ENCODE measurements around the gene STAT1. TPM values are rescaled to one million over a fixed set of nuclear protein-coding genes. Genes with fewer than 3 reads are reported as not detected.
A peak's percentile ranks its signal among the peaks of the same experiment; 100 is the strongest.

Gene STAT1
- total RNA-seq, 1 experiment from 2014 or later = 135 TPM

DNA sequence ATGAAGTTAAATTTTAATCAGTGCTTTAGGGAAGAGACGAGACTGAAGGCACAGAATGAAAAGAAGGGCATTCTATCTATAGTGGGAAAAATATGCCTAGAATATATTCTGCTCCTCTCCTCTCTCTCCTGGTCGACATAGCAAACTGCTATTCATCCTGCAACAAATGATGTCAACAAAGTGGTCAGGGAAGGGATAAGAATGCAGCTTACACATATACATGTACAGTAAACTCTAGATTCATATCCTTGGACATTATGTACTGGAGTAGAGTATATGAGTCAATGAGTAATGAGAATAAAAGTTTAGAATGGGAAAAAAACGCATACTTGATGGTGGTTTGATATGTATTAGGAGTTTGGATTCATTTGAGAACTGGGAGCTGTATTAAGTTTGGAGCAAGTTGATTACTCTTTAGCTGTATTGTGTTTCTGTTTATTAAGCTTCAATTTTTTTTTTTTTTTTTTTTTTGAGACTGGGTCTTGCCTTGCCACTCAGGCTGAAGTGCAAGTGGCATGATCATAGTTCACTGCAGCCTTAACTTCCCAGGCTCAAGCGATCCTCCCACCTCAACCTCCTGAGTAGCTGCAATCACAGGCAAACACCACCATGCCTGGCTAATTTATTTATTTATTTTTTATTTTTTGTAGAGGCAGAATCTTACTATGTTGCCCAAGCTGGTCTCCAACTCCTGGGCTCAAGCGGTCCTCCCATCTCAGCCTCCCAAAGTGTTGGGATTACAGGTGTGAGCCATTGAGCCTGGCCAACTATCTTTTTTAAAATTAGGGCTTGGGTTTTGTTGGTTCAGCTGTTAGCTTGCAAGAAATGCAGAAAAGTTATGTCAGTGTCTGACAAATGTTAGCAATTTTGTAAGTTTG lies 53.8 kb downstream of the STAT1 start:
- Histone ChIP-seq H3K4me1 (no peaks in the 10 kb centered on the region), H3K9me3 (replicated peaks) (peaks cover 15% of the 10 kb centered on the region), H3K36me3 (peaks cover 26% of the 10 kb centered on the region), H3K27ac (no peak overlapping the region), H3K27me3 (no peaks in the 10 kb centered on the region), H3K4me3 (no peak overlapping the region)
- DNase-seq = no peak

DNA sequence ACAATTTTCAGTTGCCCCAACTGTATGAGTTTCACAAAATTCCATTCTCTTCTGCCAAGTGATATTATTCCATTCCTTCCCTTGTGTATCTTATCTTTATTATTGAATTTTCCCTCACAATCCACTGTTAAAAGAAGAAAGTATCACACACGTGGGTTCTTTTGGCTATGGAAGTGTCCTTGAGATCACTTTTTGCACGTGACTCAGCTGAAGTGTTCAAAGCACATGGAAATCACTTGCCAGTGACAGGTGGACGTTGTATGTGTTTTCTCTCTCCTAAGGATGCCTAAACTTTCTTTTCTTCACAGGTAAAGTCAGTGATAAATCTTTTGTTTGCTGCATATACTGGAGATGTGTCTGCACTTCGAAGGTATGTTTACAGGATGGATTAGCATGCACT lies 60.7 kb downstream of the STAT1 start:
- H3K4me3 ChIP-seq = no peak overlapping the region
- H3K27ac ChIP-seq = no peak overlapping the region
- H3K9me3 ChIP-seq (replicated peaks) = peaks cover 15% of the 10 kb centered on the region
- peaks cover 8% of the 10 kb centered on the region for H3K4me1 ChIP-seq
- no peaks in the 10 kb centered on the region for H3K36me3 ChIP-seq
- H3K27me3 ChIP-seq = no peaks in the 10 kb centered on the region
- DNase-seq = no peak

DNA sequence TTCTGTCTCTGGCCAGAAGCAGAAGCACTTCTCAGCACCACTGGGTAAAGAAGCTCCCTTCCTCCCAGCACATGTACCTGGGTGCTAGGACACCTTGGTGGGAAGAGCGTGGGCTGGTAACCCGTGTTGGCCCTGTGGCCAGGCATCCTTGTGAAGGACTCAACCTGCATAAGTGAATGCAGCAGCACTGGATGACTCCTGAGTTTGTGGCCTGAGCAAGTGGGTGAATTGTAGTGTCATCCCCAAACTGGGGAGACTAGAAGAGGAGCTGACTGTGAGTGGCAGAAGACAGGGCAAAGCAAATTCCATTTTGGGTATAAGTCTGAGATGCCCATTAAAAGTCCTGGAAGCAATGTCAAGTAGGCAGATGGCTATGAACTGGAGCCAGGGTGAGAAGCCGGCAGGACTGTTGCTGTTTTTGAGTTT lies 63.4 kb downstream of the STAT1 start:
- H3K36me3 ChIP-seq = no peaks in the 10 kb centered on the region
- no peaks in the 10 kb centered on the region for H3K27me3 ChIP-seq
- H3K9me3 ChIP-seq (replicated peaks) = peaks cover 4% of the 10 kb centered on the region; the same call in 1 of the 2 replicates
- H3K4me1 ChIP-seq = peaks cover 26% of the 10 kb centered on the region
- no peak overlapping the region for H3K4me3 ChIP-seq
- H3K27ac ChIP-seq = no peak overlapping the region
- no peak for DNase-seq

DNA sequence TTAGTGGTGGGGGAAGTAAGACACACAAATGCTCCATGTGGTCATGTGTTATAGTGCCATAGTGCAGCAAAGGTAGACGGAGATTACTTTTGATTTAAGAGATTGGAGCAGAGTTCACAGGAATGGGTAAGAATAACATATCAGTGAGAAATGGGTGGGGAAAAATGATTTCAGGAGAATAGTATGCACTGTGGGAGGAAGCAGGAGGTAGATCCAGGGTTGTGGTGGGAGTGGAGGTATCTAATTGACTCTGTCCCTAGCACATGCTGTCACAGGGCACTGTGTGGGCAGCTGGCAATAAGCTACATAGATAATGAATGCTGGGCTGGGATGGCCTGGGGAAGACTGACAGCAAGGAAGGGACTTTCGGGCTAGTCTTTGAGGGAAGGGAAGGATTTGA lies 65.3 kb downstream of the STAT1 start:
- Histone ChIP-seq H3K27ac (peak overlapping the region; percentile 0), H3K9me3 (replicated peaks) (no peaks in the 10 kb centered on the region), H3K36me3 (no peaks in the 10 kb centered on the region), H3K4me3 (no peak overlapping the region), H3K4me1 (peaks cover 26% of the 10 kb centered on the region), H3K27me3 (no peaks in the 10 kb centered on the region)
- DNase-seq = peak; percentile 66 to 69

DNA sequence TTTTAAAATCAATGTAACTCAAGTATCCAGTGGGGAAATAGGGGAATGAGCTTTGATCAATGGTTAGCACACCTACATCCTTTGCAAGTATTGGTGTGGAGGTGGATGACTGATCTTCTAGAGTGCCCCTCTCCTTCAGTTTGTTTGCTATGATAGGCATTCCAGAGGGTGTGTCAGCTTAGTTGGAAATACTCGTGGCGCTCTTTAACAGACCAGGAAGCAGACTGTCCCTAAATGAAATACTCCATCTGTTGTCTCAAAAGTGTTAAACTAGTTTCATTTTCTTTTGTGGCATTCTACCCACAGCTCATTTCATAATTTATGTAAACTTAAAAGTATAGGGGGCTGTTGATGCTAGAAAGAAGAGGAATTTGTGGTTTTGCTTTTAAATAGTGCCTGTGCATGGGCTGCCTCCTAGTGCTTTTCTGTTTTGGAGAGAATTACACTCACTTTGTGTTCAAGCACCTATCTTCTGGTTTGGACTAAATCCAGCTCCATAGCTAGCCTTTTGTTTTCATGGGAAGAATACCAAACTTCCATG lies 66.2 kb downstream of the STAT1 start:
- H3K27me3 ChIP-seq = no peaks in the 10 kb centered on the region
- peaks cover 26% of the 10 kb centered on the region for H3K4me1 ChIP-seq
- no peaks in the 10 kb centered on the region for H3K36me3 ChIP-seq
- no peaks in the 10 kb centered on the region for H3K9me3 ChIP-seq (replicated peaks)
- peak; percentile 38 to 67 for DNase-seq
- peak overlapping the region; percentile 16 for H3K4me3 ChIP-seq
- H3K27ac ChIP-seq = peak overlapping the region; percentile 0

DNA sequence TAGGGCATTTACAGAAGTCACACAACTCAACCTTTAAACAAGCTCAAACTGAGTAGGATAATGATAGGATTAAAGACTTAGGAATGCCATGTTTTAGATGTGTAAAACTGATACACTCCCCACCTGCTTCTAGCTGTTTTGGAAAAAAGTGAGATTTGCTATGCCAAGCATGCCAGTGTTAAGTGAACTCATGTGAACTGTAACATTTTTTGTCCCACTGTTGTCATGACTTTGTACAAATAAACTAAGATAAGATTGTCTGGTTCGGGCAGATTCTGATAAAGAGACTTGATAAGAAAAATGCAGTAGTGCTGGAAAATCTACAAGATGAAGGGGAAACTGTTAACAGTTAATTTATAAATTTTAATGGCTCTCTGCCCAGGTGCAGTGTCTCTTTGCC lies 66.8 kb downstream of the STAT1 start:
- H3K27ac ChIP-seq = peak overlapping the region; percentile 0
- peak; percentile 38 to 65 for DNase-seq
- H3K4me1 ChIP-seq = peaks cover 26% of the 10 kb centered on the region
- H3K9me3 ChIP-seq (replicated peaks) = no peaks in the 10 kb centered on the region
- H3K4me3 ChIP-seq = no peak overlapping the region
- H3K36me3 ChIP-seq = no peaks in the 10 kb centered on the region
- no peaks in the 10 kb centered on the region for H3K27me3 ChIP-seq

DNA sequence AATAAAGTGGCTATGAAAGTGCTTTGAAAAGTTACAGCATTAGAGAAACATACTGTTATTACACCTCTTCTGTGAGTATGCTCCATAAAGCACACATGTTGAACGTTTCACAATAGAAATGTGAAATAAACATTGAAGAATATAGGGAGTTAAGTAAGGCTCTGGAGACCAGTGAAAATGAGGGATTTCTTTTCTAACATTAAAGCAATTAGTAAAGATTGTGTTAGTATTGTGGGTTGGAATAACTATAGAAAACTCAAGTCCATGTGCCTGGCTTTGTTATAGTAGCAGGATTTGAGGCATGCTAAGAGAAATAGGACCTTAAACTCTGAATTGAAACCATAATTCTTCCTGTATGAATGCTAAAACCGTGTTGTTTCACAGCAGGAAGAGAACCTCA lies 70.3 kb downstream of the STAT1 start:
- H3K27ac ChIP-seq = no peak overlapping the region
- no peaks in the 10 kb centered on the region for H3K27me3 ChIP-seq
- H3K36me3 ChIP-seq = peaks cover 4% of the 10 kb centered on the region; the same call in 1 of the 2 replicates
- H3K4me1 ChIP-seq = peaks cover 27% of the 10 kb centered on the region
- no peak overlapping the region for H3K4me3 ChIP-seq
- no peak for DNase-seq
- H3K9me3 ChIP-seq (replicated peaks) = no peaks in the 10 kb centered on the region

DNA sequence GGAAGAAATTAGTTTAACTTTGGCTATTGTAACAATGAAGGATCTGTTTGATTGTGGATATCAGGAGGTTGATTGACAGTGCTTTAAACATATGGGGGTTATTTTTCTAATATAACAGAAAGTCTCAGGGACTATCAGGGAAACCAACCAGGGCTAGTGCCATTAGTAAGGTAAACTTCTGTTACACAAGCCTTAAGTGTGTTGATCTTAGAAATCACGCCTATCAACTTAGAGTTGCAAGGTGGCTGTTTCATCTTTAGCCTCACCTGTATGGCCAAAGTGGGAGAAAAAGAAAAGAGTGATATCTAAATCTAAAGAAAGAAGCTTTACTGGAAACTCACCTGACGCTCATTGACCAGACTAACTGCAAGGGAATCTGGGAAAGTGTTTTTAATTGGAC lies 71.3 kb downstream of the STAT1 start:
- Histone ChIP-seq H3K27ac (no peak overlapping the region), H3K36me3 (peaks cover 10% of the 10 kb centered on the region; the same call in 1 of the 2 replicates), H3K27me3 (no peaks in the 10 kb centered on the region), H3K4me3 (no peak overlapping the region), H3K9me3 (replicated peaks) (no peaks in the 10 kb centered on the region), H3K4me1 (peaks cover 21% of the 10 kb centered on the region)
- no peak for DNase-seq

DNA sequence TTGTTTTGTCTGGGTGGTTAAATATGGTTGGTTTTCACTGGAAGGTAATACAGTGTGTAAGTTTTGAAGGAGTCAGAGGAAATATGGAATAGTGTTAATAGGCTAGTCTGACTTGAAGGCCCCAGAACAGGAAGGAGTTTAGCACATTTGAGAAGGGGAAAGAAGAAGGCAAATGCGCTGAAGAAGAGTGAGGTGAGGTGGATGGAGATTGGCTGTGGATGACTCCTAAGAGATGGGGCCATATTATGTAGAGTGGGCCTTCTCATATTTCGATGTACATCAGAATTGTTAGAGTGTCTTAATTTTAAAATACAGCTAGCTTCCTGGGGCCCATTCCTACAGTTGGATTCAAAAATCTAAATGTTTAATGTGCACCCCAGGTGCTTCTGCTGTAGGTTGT lies 72.4 kb downstream of the STAT1 start:
- no peaks in the 10 kb centered on the region for H3K27me3 ChIP-seq
- DNase-seq = no peak
- H3K9me3 ChIP-seq (replicated peaks) = no peaks in the 10 kb centered on the region
- H3K27ac ChIP-seq = no peak overlapping the region
- H3K36me3 ChIP-seq = peaks cover 10% of the 10 kb centered on the region; the same call in 1 of the 2 replicates
- H3K4me1 ChIP-seq = peaks cover 10% of the 10 kb centered on the region
- no peak overlapping the region for H3K4me3 ChIP-seq

DNA sequence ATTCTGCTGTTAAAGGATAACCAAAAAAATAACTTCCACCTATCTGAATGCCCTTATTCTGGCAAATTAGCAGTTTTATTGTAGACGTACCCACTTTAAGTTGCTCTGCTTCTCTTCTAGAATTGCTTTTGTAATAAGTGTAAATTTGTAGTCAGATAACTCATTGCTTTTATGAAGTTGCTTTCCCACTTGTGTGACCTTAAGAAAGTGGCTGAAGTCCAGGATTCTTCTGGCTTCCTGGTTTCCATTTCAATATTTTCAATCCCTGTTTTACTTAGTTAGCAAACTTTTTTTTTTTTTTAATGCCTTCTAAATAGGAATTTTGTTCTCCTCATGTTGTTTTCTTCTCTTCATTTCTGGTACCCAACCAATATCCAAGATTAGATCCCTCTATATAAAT lies 73.5 kb downstream of the STAT1 start:
- no peak for DNase-seq

DNA sequence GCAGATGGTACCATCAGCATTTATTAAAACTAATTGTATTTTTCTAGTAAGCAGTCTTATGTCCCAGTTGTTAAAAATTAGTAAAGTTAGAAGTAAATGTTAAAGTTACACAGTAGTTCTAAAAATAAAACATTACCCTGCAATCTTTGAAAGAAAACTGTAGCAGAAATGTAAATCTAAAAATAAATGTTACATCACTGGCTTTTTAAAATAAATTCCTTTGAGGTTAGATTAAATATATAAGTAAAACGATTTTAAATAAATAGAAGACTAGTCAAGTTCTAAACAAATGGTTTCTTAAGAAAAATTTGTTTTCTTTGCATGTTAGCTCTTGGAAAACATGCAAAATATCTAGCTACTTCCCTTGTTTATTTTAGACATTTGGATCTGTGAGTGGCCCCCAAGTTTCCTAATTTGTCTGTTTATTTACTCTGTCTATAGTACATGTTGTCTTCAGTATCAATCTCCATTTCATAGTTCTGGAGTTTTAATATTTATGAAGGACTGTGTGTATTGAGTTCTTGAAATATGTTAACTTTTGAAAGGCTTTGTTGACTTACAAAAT lies 75.1 kb downstream of the STAT1 start:
- DNase-seq = no peak
- no peak overlapping the region for H3K4me3 ChIP-seq
- H3K36me3 ChIP-seq = peaks cover 35% of the 10 kb centered on the region
- peaks cover 9% of the 10 kb centered on the region for H3K4me1 ChIP-seq
- no peaks in the 10 kb centered on the region for H3K9me3 ChIP-seq (replicated peaks)
- no peak overlapping the region for H3K27ac ChIP-seq
- no peaks in the 10 kb centered on the region for H3K27me3 ChIP-seq

More for the DNA sequence above, 73.5 kb downstream of the STAT1 start:
- Histone ChIP-seq H3K9me3 (replicated peaks) (no peaks in the 10 kb centered on the region), H3K27ac (no peak overlapping the region), H3K4me3 (no peak overlapping the region), H3K4me1 (peaks cover 9% of the 10 kb centered on the region), H3K36me3 (peaks cover 19% of the 10 kb centered on the region), H3K27me3 (no peaks in the 10 kb centered on the region)

DNA sequence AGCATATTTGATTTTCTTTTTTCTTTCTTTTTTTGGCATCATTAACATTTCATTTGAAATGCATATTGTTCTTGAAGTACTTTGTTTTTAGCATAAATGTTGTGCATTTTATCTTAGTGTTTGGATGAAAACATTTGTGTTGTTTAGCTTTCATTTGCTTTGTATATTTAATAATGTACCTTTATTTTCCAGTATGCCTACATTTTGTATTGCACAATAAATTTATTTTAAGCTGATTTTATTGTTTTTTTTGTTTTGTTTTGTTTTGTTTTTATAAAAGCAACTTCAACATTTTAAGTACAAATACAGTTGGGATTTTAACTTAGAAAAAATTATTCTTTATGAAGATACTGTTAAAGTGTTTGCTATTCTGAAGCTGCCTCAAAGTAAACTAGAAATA lies 78.9 kb downstream of the STAT1 start:
- H3K36me3 ChIP-seq = peaks cover 73% of the 10 kb centered on the region
- H3K27ac ChIP-seq = no peak overlapping the region
- H3K4me1 ChIP-seq = peaks cover 9% of the 10 kb centered on the region
- DNase-seq = no peak
- H3K27me3 ChIP-seq = no peaks in the 10 kb centered on the region
- H3K4me3 ChIP-seq = no peak overlapping the region
- no peaks in the 10 kb centered on the region for H3K9me3 ChIP-seq (replicated peaks)

DNA sequence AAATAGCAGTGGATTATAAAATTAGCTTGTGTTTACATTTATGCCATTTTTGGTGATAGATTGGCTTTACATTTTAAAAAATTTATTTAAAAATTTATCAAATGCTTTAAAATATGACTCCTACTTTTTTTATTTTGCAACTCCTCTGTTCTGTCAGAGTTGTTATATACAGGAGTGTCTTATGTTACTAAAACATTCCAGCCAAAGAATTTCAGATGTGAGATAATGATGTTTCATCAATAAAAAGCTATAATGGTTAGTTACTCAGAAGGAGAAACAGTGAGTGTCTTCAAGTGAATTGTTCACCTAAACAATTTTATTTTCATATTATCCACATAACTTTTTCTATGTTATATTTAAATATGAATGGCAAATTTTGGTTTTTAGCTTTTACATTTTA lies 80.6 kb downstream of the STAT1 start:
- Histone ChIP-seq H3K36me3 (peaks cover 79% of the 10 kb centered on the region), H3K27ac (no peak overlapping the region), H3K27me3 (no peaks in the 10 kb centered on the region), H3K9me3 (replicated peaks) (no peaks in the 10 kb centered on the region), H3K4me3 (no peak overlapping the region), H3K4me1 (peaks cover under 1% of the 10 kb centered on the region; the same call in 1 of the 2 replicates)
- DNase-seq = no peak

DNA sequence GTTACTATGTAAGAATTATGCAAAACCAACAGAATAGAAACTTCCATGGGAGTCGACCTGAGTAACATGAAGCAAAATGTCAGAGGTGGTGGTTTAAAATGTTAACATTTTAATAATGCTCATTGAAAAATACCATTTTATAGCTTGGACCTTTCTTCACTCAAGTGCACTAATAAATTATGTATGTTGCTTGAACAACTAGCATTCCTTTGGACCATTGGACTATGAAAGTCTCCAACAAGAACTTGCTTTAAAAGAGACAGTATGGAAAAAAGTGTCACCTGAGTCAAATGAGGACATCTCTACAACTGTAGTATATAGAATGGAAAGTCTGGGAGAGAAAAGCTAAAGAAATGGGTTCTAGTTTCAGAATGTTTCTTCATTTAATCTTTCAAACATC lies 81.5 kb downstream of the STAT1 start:
- Histone ChIP-seq H3K9me3 (replicated peaks) (no peaks in the 10 kb centered on the region), H3K4me3 (no peak overlapping the region), H3K4me1 (no peaks in the 10 kb centered on the region; the same call in 1 of the 2 replicates), H3K27ac (no peak overlapping the region), H3K27me3 (no peaks in the 10 kb centered on the region), H3K36me3 (peaks cover 82% of the 10 kb centered on the region)
- no peak for DNase-seq

DNA sequence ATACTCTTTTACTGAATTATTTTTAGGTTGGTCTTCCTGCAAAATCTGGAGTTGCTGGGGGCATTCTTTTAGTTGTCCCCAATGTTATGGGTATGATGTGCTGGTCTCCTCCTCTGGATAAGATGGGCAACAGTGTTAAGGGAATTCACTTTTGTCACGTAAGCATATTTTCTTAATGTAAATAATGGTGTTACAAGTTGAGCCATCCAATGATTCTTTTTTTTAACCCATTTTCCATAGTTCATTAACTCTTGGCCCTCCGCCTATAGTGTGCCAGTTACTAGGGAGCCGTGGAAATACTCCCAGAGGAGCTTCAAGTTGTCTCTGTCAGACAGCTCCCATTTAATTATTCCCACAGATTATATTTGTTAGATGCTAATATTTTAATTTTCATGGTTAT lies 83.6 kb downstream of the STAT1 start:
- Histone ChIP-seq H3K36me3 (peaks cover 94% of the 10 kb centered on the region), H3K4me1 (no peaks in the 10 kb centered on the region; the same call in 1 of the 2 replicates), H3K9me3 (replicated peaks) (no peaks in the 10 kb centered on the region), H3K27me3 (no peaks in the 10 kb centered on the region), H3K27ac (no peak overlapping the region), H3K4me3 (no peak overlapping the region)
- no peak for DNase-seq

Measured in SJCRH30 (cell line).